GM18870 (cell line): ENCODE data around the gene CLEC4A.
"Not testable (repeated sequence)": the region's sequence is repeated elsewhere in the genome, so short reads cannot be mapped to it uniquely, and the experiment has no call there.

Experiments
- ATAC-seq: cut with Tn5 transposase; IDR thresholded peaks from one replicate; pipeline ENCODE4 v1.9.1; 2021; ENCODE audit warnings: moderate library complexity; ENCODE audit not compliant: unreplicated experiment

The CLEC4A gene

DNA sequence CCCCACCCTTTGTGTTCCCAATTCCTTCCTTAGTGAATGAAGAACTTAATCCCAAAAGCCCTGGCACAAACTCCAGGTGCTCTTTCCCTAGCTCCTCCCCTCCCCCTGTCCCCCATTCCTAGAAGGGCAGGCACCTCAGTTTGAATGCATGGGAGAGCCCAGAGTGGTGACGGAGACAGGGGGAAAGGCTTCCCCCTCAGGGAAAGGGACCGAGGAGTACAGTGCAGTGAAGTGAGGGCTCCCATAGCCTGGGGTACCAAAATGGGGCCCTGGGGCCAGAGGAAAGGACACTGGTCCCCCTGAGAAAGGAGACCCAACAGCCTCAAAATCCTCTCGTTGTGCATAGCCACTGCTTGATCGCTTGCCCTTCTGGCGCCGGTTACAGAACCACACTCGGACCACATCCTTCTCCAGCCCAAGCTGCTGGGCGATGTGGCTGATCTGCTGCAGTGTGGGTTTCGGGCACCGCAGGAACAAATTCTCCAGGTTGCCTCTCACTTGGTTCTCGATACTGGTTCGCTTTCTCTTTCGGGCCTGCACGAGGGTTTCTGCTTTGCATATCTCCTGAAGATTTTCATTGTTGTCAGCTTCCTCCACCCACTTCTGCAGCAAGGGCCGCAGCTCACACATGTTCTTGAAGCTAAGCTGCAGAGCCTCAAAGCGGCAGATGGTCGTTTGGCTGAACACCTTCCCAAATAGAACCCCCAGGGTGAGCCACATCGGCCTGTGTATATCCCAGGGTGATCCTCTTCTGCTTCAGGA is 10.4 kb downstream of the CLEC4A start:
- not testable (repeated sequence) for ATAC-seq

DNA sequence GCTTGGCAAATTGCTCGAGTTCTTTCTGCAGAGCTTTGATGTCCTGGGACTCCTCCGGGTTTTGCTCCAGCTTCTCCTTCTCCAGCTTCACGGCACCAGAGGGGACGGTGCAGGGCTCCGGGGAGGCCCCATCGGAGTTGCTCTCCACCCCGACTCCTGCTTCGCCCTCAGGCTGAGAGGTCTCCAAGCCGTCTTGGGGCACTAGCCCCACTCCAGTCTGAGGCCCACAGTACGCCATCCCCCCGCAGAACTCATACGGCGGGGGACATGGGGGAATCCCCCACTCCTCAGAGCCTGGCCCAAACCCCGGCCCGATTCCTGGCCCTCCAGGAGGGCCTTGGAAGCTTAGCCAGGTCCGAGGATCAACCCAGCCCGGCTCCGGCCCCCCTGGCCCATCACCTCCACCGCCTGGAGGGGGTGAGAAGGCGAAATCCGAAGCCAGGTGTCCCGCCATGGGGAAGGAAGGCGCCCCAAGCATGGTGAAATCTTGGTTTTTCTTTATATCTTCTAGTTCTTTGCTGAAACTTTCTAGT is 11.0 kb downstream of the CLEC4A start:
- ATAC-seq: not testable (repeated sequence)

DNA sequence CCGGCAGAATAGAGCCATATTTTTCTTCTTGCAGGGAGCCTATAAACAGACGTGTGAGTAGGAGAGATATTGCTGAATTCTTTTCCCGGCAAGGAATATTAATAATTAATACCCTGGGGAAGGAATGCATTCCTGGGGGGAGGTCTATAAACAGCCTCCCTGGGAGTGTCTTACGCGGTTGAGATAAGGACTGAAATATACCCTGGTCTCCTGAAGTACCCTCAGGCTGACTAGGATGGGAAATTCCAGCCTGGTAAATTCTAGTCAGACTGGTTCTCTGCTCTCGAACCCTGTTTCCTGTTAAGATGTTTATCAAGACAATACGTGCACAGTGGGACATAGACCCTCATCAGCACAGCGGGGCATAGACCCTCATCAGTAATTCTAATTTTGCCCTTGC is 18.2 kb downstream of the CLEC4A start:
- not testable (repeated sequence) for ATAC-seq

DNA sequence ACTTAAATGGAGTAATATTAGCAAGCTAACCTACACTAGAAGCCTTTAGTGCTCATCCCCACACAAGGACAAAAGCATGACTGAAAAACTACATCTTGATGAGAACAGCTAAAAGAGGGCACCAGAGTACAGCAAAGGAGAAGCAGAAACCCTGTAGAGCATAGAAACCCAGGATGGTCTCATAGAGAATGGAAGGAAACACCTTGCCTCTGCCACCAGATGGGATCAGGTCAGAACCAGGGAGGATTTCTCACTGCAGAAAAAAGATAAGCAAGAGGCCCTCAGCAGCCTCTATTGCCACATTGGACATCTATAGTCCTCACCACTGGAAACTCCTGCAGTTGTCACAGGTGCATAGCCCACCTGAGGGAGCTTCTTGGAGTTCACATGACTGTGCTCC is 19.8 kb downstream of the CLEC4A start:
- ATAC-seq: no peak

DNA sequence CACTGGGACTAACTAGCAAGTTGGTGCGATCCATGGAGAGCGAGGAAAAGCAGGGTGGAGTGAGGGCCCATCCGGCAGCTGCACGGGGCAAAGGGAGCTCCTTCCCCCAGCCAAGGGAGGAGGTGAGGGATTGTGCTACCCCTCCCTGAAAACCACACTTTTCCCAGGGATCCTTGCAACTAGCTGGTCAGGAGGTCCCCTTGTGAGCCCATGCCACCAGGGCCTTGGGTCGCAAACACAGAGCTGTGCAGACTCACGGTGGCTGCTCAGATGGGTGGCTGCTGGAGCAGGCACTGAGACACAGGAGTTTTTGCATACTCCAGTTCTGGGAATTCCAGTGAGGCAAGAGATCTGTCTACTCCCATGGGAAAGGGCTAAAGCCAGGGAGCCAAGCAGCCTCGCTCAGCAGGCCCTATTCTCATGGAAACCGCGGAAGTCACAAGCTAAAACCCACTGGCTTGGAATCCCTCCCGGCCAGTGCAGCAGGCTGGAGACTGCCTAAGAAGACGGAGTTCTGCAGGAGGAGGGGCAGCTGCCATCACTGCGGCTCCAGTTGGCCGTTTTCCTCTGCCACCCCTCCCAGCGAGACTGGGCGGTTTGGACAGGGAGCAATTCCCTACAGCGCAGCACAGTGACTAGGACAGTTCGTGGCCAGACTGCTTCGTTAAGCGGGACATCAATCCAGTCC is 22.5 kb downstream of the CLEC4A start:
- ATAC-seq: no peak

DNA sequence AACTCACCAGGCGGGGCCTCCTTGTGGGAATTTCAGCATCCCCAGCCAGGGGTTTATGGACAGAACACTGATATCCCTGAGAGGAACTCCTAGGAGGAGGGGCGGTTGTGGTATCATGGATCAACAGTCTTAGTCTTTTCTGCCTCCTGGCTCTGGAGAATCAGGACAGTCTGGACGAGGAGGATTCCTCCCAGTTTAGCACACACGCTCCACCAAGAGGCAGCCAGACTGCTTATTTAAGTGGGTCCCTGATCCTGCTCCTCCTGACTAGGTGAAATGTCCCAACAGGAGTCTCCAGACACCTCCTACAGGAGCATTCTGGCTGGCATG is 23.0 kb downstream of the CLEC4A start:
- no peak for ATAC-seq

DNA sequence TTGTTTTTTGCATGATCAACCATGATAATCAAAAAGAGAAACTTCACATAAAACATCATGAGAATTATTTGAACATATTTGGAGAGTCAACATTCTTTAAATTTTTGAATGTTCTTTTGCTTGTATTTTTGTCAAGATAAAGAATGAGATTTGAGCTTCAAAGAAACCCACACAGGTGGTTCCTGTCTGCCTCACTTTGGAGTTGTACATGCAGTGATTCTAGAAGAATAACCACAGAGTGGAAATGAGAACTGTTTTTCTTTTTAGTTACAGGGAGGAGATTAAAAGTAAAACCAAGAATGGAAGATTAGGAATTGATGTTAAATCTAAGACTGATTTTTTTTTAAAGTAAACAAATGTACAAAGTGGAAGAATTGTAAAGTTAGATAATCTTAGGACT is 31.1 kb downstream of the CLEC4A start:
- no peak for ATAC-seq

DNA sequence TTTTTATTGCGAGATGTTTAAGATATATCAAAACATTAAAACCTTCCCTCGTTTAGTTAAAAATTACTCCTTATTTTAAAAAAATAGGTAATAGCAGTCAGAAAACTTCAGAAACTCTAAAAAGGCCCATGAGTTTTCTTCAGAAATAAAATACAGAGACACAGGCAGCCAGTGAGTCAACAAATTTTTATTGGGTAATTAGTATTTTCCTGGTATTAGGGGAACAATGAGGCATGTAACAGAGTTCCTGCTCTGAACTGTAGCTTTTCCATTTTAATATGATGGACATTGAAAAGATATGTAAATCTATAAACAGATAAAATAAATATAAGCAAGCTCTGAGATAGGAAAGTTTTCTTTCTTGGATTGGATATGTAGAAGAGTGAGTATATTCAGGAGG is 33.0 kb downstream of the CLEC4A start:
- no peak for ATAC-seq

DNA sequence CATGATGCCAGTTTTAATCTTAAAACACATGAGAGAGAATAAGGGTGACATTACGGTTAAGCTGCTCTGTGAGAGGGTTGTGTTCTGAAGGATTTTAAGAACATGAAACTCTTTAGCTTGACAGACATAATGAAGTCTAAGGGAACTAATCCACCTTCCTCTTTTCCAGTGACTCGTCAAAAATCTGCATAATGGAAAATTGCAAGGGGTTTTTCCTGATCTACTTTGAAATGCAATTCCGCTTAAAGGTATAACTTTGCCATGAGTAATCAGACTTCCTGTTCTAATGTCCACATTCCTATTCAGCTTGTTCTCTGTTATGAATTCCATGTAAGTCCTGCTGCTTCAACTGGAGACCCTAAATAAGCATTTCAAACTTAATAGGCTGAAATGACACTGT is 33.4 kb downstream of the CLEC4A start, which contains the start of gene ZNF705A:
Gene ZNF705A (plus strand): TSS at position 171 of the 400 bp plus-strand sequence. CDS start 15,611 bp downstream, outside the sequence.
- ATAC-seq: no peak

DNA sequence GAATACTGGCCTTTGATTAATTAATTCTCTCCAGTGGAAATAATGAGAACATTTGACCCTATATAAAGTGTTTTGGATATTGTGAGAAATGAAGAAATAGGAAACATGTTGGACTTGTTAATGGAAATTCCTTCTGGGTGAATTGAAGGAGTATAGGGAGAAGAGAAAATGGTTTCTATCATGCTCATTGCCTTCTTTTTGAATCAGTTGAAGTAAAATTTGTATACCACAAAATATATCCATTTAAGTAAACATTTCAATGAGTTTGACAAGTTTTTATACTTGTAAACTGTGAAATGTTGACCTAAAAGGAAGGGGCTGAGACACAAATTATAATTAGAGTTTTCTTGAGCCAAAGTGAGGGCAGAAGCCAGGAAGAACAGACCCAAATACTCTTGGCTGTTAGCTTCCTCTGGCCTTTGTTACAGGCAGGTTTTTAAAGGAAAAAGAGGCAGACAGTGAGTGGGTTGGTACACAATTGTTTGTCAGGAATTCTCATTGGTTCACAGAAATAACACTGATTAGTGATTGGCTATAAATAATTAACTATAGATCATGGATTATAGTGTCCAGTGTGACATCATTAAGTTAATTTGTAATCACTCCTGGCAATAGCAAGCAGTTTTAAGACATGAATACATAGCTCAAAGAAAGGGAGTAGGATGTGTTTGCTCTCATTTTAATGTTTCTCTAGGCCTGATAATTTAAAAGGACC is 34.2 kb downstream of the CLEC4A start:
- ATAC-seq: no peak

DNA sequence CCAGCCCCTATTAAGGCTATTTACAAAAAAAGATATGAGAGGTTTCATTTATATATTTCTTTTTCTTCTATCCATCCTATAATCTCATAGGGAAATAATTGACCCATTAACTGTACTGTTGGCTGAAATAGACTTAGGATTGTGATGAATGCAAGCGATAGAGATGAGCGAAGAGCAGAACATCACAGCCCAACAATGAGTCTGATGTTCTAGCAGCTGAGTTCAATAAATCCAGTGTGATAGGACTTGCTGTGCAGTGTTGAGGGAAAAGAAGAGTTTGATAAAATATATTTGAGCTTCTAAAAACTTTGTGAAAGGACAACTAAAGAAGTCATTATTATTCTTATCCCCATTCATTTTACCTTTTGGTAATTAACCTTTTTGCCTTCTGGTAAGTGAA is 49.5 kb downstream of the CLEC4A start:
- ATAC-seq: not testable (repeated sequence)

DNA sequence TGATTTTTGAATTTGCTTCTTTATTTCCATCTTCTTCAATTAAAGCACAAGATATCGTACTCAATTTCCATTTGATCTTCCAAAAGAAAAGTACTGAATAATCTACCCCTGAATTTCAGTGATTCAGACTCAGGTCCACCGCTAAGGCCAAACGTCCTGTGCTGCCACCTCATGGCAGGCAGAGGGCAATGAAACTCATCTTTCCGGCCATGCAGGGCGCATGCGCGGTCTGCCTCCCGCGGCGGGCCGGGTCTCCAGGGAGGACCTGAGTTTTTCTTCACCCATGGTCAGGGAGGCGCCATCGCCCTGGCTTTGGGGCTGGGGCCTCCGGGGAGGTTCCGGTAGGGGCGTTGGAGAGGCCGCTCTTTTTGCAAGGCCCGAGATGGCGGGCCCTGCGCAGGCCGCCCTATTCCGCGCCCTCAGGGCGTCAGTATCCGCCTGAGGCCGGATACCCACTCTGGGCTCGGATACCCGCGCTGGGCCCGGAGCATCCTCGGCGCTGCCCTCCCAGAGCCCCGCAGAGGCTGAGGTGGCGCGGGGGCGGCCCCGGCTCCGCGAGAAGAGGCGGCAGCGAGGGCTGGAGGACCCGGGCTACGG is 56.7 kb downstream of the CLEC4A start:
- ATAC-seq: not testable (repeated sequence)

DNA sequence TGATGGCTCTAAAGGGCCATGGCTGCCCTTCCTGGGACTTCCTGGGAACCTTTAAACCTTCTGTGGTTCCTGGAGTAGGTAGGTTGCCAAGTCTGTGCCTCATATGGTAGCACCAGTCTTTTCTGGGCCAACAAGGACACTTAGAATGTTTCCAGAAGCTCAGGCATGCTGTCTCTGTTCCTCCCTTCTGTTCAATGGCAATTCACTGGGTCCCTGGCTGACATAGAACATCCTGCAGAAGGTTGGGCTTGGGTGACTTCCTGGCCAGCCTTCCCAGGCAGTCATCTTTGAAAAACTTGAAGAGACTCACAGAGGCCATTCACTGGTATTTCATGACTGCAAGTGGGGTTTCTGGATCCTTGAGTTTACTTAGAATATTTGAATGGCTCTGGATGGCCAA is 57.9 kb downstream of the CLEC4A start:
- ATAC-seq: not testable (repeated sequence)

DNA sequence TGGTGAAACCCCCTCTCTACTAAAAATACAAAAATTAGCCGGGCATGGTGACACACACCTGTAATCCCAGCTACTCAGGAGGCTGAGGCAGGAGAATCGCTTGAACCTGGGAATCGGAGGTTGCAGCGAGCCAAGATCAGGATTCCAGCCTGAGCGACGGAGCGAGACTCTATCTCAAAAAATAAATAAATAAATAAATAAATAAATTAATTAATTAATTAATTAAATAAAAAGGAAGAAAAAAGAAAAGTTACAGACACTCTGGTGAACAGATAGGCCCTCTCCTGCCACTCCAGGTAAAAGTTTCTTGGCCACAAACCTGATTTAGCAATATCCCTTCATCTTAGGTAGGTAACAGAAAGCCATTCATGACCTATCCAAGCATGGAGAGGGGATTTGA is 59.5 kb downstream of the CLEC4A start:
- ATAC-seq: not testable (repeated sequence)

DNA sequence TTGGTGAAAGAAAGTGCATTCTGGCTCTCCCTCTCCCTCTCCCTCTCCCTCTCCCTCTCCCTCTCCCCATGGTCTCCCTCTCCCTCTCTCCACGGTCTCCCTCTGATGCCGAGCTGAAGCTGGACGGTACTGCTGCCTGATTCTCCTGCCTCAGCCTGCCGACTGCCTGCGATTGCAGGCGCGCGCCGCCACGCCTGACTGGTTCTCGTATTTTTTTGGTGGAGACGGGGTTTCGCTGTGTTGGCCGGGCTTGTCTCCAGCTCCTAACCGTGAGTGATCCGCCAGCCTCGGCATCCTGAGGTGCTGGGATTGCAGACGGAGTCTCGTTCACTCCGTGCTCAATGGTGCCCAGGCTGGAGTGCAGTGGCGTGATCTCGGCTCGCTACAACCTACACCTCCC is 59.9 kb downstream of the CLEC4A start:
- not testable (repeated sequence) for ATAC-seq

DNA sequence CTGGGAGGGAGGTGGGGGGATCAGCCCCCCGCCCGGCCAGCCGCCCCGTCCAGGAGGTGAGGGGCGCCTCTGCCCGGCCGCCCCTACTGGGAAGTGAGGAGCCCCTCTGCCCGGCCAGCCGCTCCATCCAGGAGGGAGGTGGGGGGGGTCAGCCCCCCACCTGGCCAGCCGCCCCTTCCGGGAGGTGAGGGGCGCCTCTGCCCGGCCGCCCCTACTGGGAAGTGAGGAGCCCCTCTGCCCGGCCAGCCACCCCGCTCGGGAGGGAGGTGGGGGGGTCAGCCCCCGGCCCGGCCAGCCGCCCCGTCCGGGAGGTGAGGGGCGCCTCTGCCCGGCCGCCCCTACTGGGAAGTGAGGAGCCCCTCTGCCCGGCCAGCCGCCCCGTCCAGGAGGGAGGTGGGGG is 60.8 kb downstream of the CLEC4A start:
- not testable (repeated sequence) for ATAC-seq

DNA sequence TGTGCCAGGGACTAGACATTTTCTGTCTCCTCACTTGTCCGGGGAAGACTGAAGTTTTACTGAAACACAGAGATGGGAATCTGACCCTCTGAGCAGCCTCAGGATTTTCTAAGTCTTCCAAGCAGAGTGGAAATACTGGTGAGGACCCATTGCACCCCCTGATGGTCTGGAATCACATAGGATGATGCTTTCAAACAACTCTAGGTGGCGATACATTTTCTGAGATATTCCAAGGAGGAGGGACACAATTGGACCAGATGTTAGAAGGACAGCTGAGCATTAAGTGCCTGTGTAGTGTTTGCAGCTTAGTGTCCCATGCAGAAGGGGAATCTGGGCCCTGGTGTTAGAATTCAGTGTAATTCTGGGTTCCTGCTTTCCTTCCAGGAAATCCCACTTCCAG is 64.7 kb downstream of the CLEC4A start:
- not testable (repeated sequence) for ATAC-seq
